ENCODE results near the gene LRP8. TPM values are rescaled to one million over a fixed set of nuclear protein-coding genes. Genes with fewer than 3 reads are reported as not detected.

The LRP8 gene
- total and polyA plus RNA-seq, 2 of the 13 experiments (the other 11 are each of a cell fraction or from before 2014, with no cell fraction given): 17.3 to 17.4 TPM

DNA sequence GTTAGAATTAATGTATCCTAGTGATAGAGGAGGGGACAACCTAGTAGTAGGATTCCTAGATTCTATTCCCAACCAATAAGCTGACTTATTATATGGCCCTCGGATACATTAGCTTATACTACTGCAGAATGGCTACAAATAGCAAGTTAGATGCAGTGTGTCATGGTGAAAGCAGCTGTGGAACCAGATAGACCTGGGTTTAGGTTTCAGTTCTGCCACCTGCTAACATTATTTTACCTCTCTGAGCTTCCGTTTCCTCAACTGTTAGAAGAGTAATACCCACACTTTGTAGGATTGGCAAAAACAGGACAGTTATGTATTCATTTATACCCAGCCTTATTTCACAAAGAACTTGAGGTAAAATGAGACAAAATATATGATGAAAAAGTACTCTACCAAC is 67.9 kb downstream of the LRP8 start (continued):
- TF ChIP-seq MYC (CRISPR knock-in tag; IDR thresholded peaks at IDR 0.05; ENCODE audit: borderline replicate concordance) (no peak), U2AF1 (optimal IDR thresholded peaks at IDR 0.05; ENCODE audit: low read depth, low read length) (no peak), ZNF382 (CRISPR knock-in tag; IDR thresholded peaks at IDR 0.05; ENCODE audit: borderline replicate concordance) (no peak)

DNA sequence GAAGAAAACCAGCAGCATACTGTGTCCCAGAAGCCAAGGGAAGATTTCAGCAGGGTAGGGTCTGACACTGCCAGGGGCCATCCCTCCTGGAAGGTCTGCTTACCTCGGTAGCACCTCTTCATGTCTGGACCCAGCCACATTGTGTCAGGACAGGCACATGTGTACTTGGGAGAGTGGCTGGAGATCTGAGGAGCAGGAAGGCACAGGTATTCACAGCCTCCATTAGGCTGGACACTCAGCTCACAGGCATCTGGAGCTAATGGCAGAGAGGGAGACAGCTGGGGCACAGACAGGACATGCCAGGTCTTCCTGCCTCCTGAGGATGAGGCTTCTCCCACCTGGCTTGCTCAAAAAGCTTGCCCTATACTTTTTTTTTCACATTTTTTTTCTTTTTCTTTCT is 69.7 kb downstream of the LRP8 start:
- no peak overlapping the region for H2AFZ ChIP-seq (ENCODE audit: low read length)
- H3K79me2 ChIP-seq (ENCODE audit: insufficient read depth, low read length): no peaks in the 10 kb centered on the region
- 100% methylated on average over 1 of the region's 1 CpG for WGBS (ENCODE audit: low lambda C conversion rate)
- H3K4me1 ChIP-seq (ENCODE audit: insufficient read depth, low read length): no peaks in the 10 kb centered on the region
- peaks cover 21 to 74% of the 10 kb centered on the region in 2 experiments for H3K36me3 ChIP-seq (replicated peaks in 1 of 2; ENCODE audit: control insufficient read depth in 1 of 2, insufficient read depth in 2 of 2, low read length in 2 of 2)
- no TSS peak for BruUV-seq (replicated peaks)
- H3K4me2 ChIP-seq (ENCODE audit: low read depth, low read length): no peak overlapping the region
- no peak for FAIRE-seq
- in situ Hi-C loops (cut with HindIII; ENCODE audit: extremely low pct_ligation_motif_present, low pct_unique_long_range_greater_than_20kb) (no loop called here), intact Hi-C loops (cut with micrococcal nuclease; ENCODE audit: unreplicated experiment) (no loop called here)
- no peaks in the 10 kb centered on the region for H3K27me3 ChIP-seq (ENCODE audit: control insufficient read depth in 1 of 2, insufficient read depth in 2 of 2, low read length in 2 of 2)
- H4K20me1 ChIP-seq (ENCODE audit: insufficient read depth, low read length): no peaks in the 10 kb centered on the region
- H3K27ac ChIP-seq (ENCODE audit: extremely low read length, insufficient read depth, low read length): no peak overlapping the region
- no peak overlapping the region for H3K9ac ChIP-seq (ENCODE audit: insufficient read depth, low read depth, low read length)
- no peak for DNase-seq (ENCODE audit: low spot score)
- H3K9me3 ChIP-seq (ENCODE audit: low read length): no peaks in the 10 kb centered on the region
- ChIA-PET CTCF (ENCODE audit: low intra/inter-chr PET ratio, low total read pairs) (no interaction called here), POLR2A (no interaction called here)
- ATAC-seq: no peak
- no peak overlapping the region for H3K4me3 ChIP-seq (replicated peaks in 1 of 3; ENCODE audit: insufficient read depth in 1 of 3, low read depth in 2 of 3, low read length in 3 of 3)
- no peak for TF ChIP-seq GATA4 (IDR thresholded peaks at IDR 0.05; ENCODE audit: borderline replicate concordance, low read depth)
- TF ChIP-seq, protein P1, sequence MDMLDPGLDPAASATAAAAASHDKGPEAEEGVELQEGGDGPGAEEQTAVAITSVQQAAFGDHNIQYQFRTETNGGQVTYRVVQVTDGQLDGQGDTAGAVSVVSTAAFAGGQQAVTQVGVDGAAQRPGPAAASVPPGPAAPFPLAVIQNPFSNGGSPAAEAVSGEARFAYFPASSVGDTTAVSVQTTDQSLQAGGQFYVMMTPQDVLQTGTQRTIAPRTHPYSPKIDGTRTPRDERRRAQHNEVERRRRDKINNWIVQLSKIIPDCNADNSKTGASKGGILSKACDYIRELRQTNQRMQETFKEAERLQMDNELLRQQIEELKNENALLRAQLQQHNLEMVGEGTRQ (IDR thresholded peaks at IDR 0.05; ENCODE audit: low read depth, low read length): no peak
- TF ChIP-seq, protein P1 (CRISPR knock-in tag; IDR thresholded peaks at IDR 0.05; ENCODE audit: borderline replicate concordance): no peak
- TF ChIP-seq TBL1XR1 (IDR thresholded peaks at IDR 0.05; ENCODE audit: borderline replicate concordance, low read length, partially characterized antibody): no peak
- TF ChIP-seq ZNF672 (CRISPR knock-in tag; IDR thresholded peaks at IDR 0.05): no peak
- no peak for TF ChIP-seq ZNF138 (CRISPR knock-in tag; IDR thresholded peaks at IDR 0.05; ENCODE audit: low read depth)
- TF ChIP-seq ZNF446 (CRISPR knock-in tag; IDR thresholded peaks at IDR 0.05): no peak
- TF ChIP-seq, protein P2, sequence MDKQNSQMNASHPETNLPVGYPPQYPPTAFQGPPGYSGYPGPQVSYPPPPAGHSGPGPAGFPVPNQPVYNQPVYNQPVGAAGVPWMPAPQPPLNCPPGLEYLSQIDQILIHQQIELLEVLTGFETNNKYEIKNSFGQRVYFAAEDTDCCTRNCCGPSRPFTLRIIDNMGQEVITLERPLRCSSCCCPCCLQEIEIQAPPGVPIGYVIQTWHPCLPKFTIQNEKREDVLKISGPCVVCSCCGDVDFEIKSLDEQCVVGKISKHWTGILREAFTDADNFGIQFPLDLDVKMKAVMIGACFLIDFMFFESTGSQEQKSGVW (CRISPR knock-in tag; IDR thresholded peaks at IDR 0.05; ENCODE audit: borderline replicate concordance): no peak
- no peak for TF ChIP-seq ESRRA (CRISPR knock-in tag; IDR thresholded peaks at IDR 0.05; ENCODE audit: low read depth)
- TF ChIP-seq PITX1 (CRISPR knock-in tag; IDR thresholded peaks at IDR 0.05): no peak
- TF ChIP-seq, protein P3, sequence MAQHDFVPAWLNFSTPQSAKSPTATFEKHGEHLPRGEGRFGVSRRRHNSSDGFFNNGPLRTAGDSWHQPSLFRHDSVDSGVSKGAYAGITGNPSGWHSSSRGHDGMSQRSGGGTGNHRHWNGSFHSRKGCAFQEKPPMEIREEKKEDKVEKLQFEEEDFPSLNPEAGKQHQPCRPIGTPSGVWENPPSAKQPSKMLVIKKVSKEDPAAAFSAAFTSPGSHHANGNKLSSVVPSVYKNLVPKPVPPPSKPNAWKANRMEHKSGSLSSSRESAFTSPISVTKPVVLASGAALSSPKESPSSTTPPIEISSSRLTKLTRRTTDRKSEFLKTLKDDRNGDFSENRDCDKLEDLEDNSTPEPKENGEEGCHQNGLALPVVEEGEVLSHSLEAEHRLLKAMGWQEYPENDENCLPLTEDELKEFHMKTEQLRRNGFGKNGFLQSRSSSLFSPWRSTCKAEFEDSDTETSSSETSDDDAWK (CRISPR knock-in tag; IDR thresholded peaks at IDR 0.05): no peak
- TF ChIP-seq, protein P4, sequence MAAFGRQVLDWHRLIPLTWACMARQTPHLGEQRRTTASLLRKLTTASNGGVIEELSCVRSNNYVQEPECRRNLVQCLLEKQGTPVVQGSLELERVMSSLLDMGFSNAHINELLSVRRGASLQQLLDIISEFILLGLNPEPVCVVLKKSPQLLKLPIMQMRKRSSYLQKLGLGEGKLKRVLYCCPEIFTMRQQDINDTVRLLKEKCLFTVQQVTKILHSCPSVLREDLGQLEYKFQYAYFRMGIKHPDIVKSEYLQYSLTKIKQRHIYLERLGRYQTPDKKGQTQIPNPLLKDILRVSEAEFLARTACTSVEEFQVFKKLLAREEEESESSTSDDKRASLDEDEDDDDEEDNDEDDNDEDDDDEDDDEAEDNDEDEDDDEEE (CRISPR knock-in tag; IDR thresholded peaks at IDR 0.05): no peak
- no peak for TF ChIP-seq ZNF567 (CRISPR knock-in tag; IDR thresholded peaks at IDR 0.05; ENCODE audit: borderline replicate concordance)
- TF ChIP-seq KLF11 (CRISPR knock-in tag; IDR thresholded peaks at IDR 0.05): no peak
- TF ChIP-seq ARNT2 (CRISPR knock-in tag; IDR thresholded peaks at IDR 0.05; ENCODE audit: low read depth): no peak
